NCI-H446 treated with DMSO at 0.1 percent for 48 hours (cell line): ENCODE data around the gene PIK3R3.
"Not testable (repeated sequence)": the region's sequence is repeated elsewhere in the genome, so short reads cannot be mapped to it uniquely, and the experiment has no call there.

ENCODE experiments used
- DNase-seq: peaks from one replicate; lab custom pipeline; 2025; lab: John Stamatoyannopoulos, UW

The PIK3R3 gene

GRCh38 chr1:46102769-46103476, 29.5 kb downstream of the PIK3R3 start:
- DNase-seq, result no peak

GRCh38 chr1:46099215-46099614, 33.2 kb downstream of the PIK3R3 start:
- DNase-seq, result no peak

DNA sequence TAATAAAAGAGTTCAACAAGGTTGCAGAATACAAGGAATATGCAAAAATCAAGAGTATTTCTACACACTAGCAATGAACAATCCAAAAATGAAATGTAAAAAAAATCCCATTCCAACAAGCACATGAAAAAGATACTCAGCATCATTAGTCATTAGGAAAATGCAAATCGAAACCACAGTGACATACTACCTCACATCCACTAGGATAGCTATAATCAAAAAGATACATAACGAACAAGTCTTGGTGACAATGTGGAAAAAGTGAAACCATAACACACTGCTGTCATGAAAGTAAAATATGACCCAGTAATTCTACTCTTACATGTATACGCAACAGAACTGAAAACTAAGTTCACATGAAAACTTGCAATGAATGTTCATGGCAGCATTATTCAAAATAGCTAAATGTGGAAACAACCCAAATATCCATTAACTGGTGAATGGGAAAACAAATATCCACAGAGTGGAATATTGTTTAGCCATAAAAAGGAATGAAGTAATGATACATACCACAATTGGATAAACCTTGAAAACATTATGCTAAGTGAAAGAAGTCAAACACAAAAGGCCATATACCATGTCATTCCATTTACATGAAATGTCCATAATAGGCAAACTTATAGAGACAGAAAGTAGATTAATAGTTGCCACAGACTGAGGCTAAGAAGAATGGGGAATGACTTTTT, 34.3 kb downstream of the PIK3R3 start:
- no peak for DNase-seq

GRCh38 chr1:46097149-46097472, 35.3 kb downstream of the PIK3R3 start:
- no peak for DNase-seq

DNA sequence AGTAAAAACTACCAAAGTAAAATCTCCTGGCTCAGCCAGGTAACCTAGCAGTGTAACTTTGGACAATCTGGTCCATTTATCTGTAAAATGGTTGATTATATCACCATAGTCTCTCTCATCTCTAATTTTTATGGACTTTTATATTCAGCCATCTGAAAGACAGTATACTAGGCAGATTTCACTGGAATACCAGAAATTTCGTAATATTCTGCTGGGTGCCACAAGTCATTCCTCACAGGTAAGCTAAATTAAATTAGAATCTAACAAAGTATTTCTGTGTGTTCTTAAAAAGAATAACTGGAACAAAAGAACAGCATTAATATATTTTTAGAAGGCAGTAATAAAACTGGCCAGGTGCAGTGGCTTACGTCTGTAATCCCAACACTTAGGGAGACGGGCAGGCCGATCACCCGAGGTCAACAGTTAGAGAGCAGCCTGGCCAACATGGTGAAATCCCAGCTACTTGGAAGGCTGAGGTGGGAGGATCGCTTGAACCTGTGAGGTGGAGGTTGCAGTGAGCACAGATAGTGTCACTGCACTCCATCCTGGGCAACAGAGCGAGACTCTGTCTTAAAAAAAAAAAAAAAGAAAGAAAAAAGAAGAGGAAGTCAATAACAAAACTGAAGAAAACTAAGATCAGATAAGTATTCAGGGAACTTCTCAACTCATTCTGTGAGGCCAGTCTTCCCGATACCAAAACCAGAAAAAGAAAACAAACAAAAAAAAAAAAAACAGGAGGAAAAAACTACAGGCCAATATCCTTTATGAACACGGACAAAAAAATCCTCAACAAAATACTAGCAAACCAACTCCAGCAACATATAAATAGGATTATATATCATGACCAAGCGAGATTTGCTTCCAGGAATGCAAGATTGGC, 35.9 kb downstream of the PIK3R3 start:
- no peak for DNase-seq

DNA sequence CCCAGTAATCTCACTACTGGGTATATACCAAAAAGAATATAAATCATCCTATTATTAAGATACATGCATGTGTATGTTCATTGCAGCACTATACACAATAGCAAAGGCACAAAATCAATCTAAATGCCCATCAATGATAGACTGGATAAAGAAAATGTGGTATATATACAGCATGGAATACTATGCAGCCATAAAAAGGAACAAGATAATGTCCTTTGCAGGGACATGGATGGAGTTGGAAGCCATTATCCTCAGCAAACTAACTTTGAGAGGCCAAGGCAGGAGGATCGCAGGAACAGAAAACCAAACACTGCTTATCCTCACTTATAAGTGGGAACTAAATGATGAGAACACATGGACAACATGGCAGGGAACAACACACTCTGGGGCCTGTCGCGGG, 37.3 kb downstream of the PIK3R3 start:
- not testable (repeated sequence) for DNase-seq

DNA sequence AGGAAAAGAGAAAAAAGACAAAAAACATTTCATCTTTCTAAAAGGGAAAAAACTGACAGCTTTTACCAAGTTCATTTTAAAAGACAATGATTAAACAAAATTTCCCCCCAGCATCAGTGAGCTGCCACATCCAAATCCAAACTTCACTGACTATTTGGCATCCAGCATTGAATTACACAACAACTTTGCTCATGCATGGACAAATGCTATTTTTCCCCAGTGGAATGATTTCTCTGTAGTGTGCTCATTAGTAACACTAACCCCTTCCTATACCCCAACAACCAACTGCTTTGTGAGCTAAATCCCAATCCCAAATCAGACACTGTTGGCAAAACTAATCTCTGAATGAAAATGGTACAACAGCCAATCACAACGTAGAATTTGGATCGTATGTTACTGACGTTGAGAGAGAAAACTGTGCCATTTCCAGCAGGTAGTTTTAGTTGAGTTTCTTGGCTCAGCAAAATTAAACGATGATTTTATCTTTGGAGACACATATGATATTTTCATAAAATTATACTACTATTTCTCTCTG, 37.9 kb downstream of the PIK3R3 start:
- peak; percentile 72 for DNase-seq

GRCh38 chr1:46093832-46094231, 38.6 kb downstream of the PIK3R3 start:
- DNase-seq, result not testable (repeated sequence)

- DNase-seq, result no peak
These were observed 44.5 kb downstream of the PIK3R3 start for GRCh38 chr1:46087891-46088290.

GRCh38 chr1:46086576-46086975, 45.9 kb downstream of the PIK3R3 start:
- DNase-seq, result no peak

DNA sequence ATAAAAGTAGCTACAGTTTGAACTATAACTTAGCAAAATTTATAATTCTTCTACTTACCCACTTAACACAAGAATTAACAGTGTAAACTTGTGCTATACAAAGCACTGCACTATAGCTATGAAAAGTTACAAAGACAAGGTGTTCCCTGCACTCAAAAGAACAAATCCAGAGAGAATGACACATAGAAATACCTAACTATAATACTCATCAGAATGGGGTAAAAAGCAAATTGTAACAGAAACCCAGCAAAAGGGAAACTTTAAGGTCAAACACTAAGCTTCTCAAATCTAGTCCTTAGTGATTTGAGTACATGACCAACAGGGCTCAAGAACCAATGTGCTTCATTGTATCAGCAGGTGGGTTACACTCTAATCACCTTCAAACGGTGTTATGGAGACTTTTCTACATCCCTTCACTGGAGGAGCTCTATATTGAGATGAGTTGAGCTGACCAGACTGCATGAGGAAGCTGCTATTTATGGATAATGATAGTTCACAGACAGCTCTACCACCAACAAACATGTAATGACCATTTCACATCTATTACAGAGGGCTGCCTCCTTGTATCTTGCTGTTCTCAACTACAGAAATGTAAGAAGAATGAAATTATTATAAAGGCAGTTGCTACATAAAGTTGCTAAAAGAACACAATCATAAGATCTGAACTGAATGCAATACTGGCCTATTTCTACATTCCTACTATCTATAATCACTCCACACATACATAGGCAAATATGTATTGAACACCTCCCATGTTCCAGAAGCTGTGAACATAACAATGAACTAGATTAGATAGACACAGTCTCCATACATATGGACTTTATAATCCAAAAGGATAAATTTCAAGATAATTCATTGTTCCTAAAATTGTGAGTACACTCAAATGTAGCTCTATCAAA, 47.6 kb downstream of the PIK3R3 start:
- no peak for DNase-seq

GRCh38 chr1:46083579-46083978, 48.9 kb downstream of the PIK3R3 start:
- no peak for DNase-seq

GRCh38 chr1:46081619-46082018, 50.8 kb downstream of the PIK3R3 start:
- no peak for DNase-seq

- no peak for DNase-seq
These were observed 51.2 kb downstream of the PIK3R3 start for GRCh38 chr1:46081206-46081605.

- no peak for DNase-seq
These were observed 52.2 kb downstream of the PIK3R3 start for GRCh38 chr1:46080257-46080656.

- DNase-seq, result no peak
These were observed 54.8 kb downstream of the PIK3R3 start for GRCh38 chr1:46077644-46078043.

DNA sequence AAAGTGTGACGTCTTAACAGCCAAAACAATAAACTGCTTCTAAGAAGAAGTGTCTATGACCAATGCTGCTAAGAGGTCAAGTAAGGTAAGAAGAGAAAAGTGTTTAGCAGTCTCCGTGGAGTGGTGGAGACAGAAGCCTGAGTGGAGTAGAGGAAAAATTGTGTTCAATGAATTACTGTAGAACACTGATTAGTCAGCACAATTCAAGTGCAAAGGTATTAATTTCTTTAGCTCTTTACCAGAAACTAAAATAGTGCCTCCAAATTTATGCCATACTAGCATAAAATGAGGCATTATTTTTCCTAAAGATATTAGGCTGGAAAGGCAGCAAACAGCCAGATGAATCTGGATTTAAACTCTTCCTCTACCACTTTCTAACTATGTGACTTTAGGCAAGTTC, 56.1 kb downstream of the PIK3R3 start:
- DNase-seq, result no peak

DNA sequence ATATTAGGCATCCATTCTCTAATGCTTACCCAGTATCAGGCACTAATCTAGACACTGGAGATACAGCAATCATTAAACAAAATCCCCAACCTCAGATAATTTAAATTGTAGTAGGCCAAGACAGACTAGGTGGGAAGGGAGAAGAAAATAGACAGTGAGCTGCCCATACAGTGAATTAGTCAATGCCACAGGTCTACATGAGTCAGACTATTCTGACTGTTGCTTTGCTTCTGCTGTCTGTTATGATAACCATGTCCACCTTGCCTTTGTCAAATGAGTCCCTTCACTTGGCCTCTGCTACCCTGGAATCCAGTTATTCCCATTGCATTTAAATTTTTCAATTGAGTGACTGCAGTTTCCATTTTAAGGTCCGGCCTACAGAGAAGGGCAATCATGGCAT, 59.5 kb downstream of the PIK3R3 start:
- no peak for DNase-seq

DNA sequence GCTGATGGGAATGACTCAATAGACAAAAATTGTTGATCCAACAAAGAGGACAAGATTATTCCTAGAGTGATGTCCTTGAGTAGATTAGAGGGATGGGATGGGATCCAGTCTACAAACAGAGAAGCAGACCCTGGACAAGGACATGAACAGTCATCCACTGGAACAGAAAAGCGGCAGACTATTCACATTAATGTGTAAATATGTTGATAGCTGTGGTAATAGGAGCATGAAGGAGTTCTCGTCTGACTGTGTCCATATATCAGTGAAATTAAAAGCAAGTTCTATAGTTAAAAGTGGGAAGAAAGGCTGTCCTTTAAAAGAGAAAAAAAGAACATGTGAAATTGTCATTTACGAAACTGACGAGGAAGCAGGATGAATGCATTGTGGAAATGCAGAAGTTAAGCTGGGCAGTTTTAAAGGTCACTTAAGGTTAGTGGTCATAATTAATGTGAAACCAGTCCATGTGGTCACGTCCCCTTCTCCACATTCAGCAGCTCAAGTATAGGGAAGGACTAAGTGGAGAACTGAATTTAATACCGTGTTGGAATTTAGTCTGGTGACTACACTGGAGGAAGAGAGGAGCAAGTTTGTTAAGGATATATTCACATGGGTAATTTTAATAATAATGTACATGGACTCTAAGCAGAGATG, 62.1 kb downstream of the PIK3R3 start:
- DNase-seq, result no peak

DNA sequence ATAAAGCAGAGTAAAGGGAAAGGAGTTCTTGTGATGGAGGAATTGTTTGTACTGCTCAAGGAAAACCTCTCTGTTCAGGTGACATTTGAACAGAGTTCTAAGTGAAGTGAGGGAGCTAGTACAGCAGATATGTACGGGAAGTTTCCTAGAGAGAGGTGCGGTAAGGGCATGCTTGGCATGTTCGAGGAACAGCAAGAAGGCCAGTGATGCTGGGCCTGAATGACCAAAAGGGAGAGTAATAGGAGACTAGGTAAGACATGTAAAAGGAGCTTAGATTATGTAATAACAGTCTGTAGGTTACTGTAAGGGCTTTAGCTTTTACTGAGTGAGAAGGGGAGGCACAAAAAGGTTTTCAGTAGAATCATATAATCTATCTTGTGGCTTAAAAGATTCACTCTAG, 63.9 kb downstream of the PIK3R3 start:
- no peak for DNase-seq

DNA sequence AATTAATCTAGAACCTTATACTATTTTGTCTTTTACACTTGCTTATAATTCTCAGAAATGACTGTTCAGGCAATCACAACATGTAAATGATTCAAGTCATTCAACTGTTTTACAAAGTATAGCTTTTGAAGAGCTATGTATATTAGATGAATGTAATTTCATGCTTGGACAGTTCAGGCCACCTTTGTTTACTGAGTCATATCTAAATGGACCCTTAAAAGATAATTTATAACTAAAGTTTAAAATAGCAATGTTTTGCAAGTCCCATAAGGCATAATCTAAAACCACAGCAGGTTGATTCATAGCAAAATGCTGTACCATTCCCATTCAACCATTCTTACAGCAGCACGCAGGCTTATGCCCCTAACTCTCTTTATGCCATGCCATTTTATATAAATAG, 64.8 kb downstream of the PIK3R3 start:
- no peak for DNase-seq
